GM21825 (cell line): ENCODE data around the gene SESN1.

Experiments
- ATAC-seq: cut with Tn5 transposase; IDR thresholded peaks from one replicate; pipeline ENCODE4 v1.9.1; 2021; ENCODE audit warnings: mild to moderate bottlenecking, moderate library complexity; ENCODE audit not compliant: unreplicated experiment

Gene SESN1

DNA sequence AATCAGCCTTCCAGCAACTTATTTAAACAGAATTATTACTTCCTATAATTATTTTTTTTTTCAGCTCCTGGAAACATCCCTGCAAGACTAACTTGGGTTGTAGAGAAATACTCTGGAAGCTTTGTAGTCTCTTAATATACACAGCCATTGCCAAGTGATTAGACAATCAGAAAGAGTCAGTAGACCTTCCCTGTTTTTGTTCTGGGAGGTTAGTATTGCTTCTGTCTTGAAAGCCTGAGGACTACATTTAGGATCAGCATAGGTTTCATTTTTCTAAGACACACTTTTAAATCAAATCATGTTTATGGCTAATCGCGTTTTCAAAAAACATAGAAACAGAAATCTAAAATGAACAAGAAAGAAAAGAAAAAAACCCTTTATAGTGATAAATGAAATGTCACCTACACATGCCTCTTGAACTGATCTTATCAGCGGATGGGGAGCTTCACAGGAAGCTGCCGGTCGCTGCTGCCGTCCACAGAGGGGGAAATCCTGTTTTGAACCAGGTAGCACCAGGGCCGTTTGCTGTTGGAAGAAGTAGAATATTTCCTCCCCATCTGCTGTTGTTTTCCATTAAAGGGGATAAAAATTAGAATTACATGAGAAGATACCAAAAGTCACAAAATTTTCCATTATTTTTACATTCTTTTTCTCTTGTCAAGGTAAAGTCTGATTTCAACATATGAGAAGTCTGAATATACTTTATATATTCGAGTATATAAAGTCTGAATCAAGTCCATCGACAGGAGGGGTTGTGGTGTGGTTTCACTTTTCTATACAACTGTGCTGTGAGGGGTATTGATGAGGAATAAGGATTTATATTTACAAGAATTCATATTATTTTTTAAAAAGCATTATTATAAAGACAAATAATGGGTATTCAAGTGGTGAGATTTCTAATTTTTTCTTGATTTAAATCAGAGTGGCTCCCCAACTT, 151.8 kb downstream of the SESN1 start:
- no peak for ATAC-seq

GRCh38 chr6:108941859-108942258, 152.8 kb downstream of the SESN1 start:
- no peak for ATAC-seq

DNA sequence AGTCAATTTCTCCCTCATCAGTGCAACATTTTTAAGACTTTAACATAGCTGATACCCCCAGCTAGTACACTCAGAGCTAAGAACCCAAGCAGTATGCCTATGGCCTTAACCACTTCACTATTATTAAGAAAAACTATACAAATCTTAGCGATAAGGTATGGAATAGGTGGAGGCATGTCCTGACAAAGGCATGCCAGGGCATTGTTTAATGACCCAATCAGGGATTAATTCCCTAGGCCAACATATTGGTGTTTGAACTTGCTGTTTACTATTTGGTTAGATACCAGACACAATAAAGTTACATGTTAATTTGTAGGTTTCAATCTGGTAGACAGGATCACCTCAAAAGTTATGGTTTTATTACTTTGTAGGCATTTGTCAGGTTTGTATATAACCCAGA, 153.4 kb downstream of the SESN1 start:
- no peak for ATAC-seq

DNA sequence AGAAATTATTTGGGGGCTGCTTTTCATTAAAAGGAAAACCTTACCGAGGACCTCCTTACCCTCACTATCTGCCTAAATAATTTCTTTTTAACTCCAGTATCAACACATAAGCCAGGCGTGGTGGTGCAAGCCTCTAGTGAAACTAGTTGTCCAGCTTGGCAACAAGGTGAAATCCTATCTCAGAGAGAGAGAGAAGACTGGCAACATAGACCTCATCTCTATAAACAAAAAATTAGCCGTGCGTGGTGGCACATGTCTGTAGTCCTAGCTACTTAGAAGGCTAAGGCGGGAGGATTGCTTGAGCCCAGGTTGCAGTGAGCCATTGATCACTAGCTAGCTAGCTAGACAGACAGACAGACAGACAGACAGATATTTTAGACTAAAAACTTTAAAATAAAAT, 153.9 kb downstream of the SESN1 start:
- ATAC-seq: no peak

DNA sequence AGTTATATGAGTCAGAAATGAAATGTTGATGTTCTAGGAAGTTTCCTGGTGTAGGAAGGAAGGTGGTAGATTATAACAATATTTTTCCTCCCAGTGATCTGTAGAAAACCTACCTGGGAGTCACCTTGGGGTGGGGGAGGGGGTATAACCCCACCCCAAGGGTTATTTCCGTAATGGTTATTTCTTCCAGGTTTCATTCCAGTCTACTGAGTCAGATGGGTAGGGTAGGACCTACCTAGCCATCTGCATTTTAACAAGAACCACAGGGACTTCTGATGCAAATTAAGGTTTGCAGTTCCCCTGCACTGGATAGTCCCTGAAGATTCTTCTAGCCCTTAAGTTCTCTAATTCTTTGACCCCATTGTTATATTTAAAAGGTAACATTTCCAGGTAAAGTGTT, 157.5 kb downstream of the SESN1 start:
- ATAC-seq: no peak
